ENCODE results near the gene HMCN2.

- no peak for TF ChIP-seq CTCF (IDR thresholded peaks at IDR 0.05; ENCODE audit: poor library complexity)
- TF ChIP-seq EZH2 (IDR thresholded peaks at IDR 0.05; ENCODE audit: borderline replicate concordance) = no peak
- TF ChIP-seq EZH2phosphoT487 (IDR thresholded peaks at IDR 0.05; ENCODE audit: low read depth, severe bottlenecking, unreplicated experiment) = no peak
These were observed 44.9 kb downstream of the HMCN2 start for GRCh38 chr9:130310456-130310855.

Measured in hepatocyte (in vitro differentiated cells).